Tibial artery (tissue), 4 donors: Measurements from ENCODE around the gene RC3H2.
"Not testable (repeated sequence)": the region's sequence is repeated elsewhere in the genome, so short reads cannot be mapped to it uniquely, and the experiment has no call there.

Experiments
- DNase-seq, 2 donors: peaks; one replicate each; pipeline ENCODE4 v3.0.0-alpha.2; 2019
- H3K27ac ChIP-seq, 2 donors: fragments of 200-600 bp; sonication (generic) in 1 of 2; 1 replicate in 1 of 2; 2 replicates in 1 of 2; pipeline ENCODE4 v1.5.1; 2018 to 2019; ENCODE audit warnings: mild to moderate bottlenecking in 1 of 2
- H3K27me3 ChIP-seq, 2 donors: fragments of 200-600 bp; sonication (generic) in 1 of 2; one replicate each; pipeline versions ENCODE4 v1.5.1 to v1.6.0; 2016 to 2019
- H3K36me3 ChIP-seq, 3 donors: fragments of 200-600 bp; sonication (generic) in 2 of 3; one replicate each; pipeline ENCODE4 v1.5.1; 2016 to 2019; ENCODE audit warnings: mild to moderate bottlenecking in 2 of 3
- H3K4me1 ChIP-seq, 4 donors: fragments of 200-600 bp; sonication (generic) in 2 of 4; 1 replicate in 3 of 4; 2 replicates in 1 of 4; pipeline ENCODE4 v1.5.1; 2016 to 2019
- H3K4me3 ChIP-seq, 2 donors: fragments of 200-600 bp; sonication (generic) in 1 of 2; 1 replicate in 1 of 2; 2 replicates in 1 of 2; pipeline ENCODE4 v1.5.1; 2018 to 2019; ENCODE audit warnings: mild to moderate bottlenecking in 2 of 2
- H3K9me3 ChIP-seq, 3 donors: fragments of 200-600 bp; sonication (generic) in 1 of 3; one replicate each; pipeline ENCODE4 v1.5.1; 2016 to 2019
- CTCF ChIP-seq, 2 experiments: fragments of 200-600 bp in 1 of 2; fragments of 450-650 bp in 1 of 2; IDR thresholded peaks; one replicate each; pipeline ENCODE4 v1.5.1; 2017 to 2019; ENCODE audit warnings: antibody characterized with exemption in 2 of 2, mild to moderate bottlenecking in 1 of 2, moderate library complexity in 1 of 2
- intact Hi-C: fragments of 100-400 bp; cut with DNase I; formaldehyde crosslinking; loops from one replicate; pipeline ENCODE4 v1.15.0; 2023; ENCODE audit warnings: low total_unique reads

The RC3H2 gene

DNA sequence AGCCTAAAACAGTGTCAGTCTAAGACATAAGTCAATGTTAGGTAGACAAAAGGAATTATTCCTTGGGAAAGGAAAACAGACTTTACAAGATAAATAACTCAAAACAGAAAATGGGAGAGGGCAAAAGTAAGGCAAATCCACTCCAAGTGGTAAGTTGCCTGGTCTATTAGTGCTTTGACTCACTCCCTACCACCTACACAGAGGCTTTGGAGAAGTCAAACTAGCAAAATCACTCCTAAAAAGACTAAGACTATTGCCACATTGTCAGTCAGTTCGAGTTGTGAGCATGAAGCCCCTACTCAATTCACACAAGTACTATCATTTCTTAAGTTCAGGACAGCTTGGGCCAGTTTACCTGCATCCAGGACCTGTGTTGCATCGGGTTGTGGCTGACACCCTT, 13.2 kb upstream of the RC3H2 start:
- Histone ChIP-seq H3K27ac (no peak overlapping the region), H3K36me3 (peaks cover 0 to 29% (median 18%) of the 10 kb centered on the region in 3 donors), H3K9me3 (no peaks in the 10 kb centered on the region), H3K27me3 (no peaks in the 10 kb centered on the region), H3K4me1 (peaks cover 0 to 6% (median 5%) of the 10 kb centered on the region in 4 donors), H3K4me3 (no peak overlapping the region)
- DNase-seq, result no peak
- intact Hi-C loops, result no loop called here
- TF ChIP-seq CTCF (IDR thresholded peaks at IDR 0.05), result no peak

- intact Hi-C loops, result no loop called here
- peaks cover 0 to 17% (median 16%) of the 10 kb centered on the region in 4 donors for H3K4me1 ChIP-seq
- no peaks in the 10 kb centered on the region for H3K27me3 ChIP-seq
- peak within 1 kb of the TSS; percentile 70 to 73 for H3K27ac ChIP-seq
- peak; percentile 69 to 83 for DNase-seq
- peaks cover 12 to 22% (median 18%) of the 10 kb centered on the region in 3 donors for H3K36me3 ChIP-seq
- no peaks in the 10 kb centered on the region for H3K9me3 ChIP-seq
- no peak for TF ChIP-seq CTCF (IDR thresholded peaks at IDR 0.05)
- peak within 1 kb of the TSS; percentile 60 to 76 for H3K4me3 ChIP-seq
Measured at GRCh38 chr9:122912964-122913673, 8.0 kb upstream of the RC3H2 start, which contains the start of gene ZBTB6. ZBTB6 (minus strand) TSS chr9:122913323; CDS start chr9:122912072, 1,251 bp downstream.

DNA sequence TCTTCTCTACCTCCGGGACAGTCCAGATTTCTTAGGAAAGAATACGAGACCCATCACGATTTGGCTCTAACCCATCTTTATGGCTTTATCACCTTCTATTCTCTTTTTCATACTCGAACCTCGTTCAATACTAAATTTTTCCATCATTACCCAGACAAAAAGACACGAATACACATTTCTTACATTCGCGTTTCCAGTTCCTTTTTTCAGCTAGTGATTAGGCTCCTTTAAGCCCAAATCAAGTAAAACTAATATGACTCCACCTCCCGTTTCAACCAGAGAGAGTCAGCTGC, 7.5 kb upstream of the RC3H2 start:
- no peak for TF ChIP-seq CTCF (IDR thresholded peaks at IDR 0.05)
- Histone ChIP-seq H3K9me3 (no peaks in the 10 kb centered on the region), H3K4me3 (peak overlapping the region; percentile 60 to 76), H3K27me3 (no peaks in the 10 kb centered on the region), H3K27ac (peak overlapping the region; percentile 70 to 73), H3K4me1 (peaks cover 0 to 17% (median 16%) of the 10 kb centered on the region in 4 donors), H3K36me3 (peaks cover 12 to 22% (median 18%) of the 10 kb centered on the region in 3 donors)
- intact Hi-C loops, result no loop called here
- DNase-seq, result no peak

- H3K27ac ChIP-seq, result peak overlapping the region in 1 of 2 donors; percentile 97
Measured at GRCh38 chr9:122906122-122906521, 963 bp upstream of the RC3H2 start.

DNA sequence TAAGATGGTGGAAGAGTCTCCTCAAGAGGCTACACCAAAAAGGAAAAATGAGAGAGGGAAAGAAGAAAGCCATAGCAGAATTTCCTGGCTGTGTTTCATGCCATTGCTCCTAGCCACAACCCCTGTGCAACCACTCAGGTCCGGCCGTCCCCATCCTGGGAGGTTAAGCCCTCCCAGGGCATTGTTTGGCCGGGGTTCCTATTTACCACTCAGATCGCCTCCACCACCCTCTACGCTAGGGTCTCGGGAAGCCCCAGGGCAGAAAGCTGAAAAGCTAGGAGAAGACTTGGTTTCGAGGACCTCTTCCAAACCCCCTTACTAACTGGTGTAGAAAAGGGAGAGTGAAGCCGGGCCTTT, 715 bp downstream of the RC3H2 start:
- intact Hi-C loops, result loop anchor here (5.0 kb wide), 1 partner anchor 88 kb away; no protein-coding TSS in a partner anchor
- no peak for TF ChIP-seq CTCF (IDR thresholded peaks at IDR 0.05)
- Histone ChIP-seq H3K4me1 (peaks cover 0 to 46% (median 13%) of the 10 kb centered on the region in 4 donors), H3K36me3 (peaks cover 0 to 4% (median 0%) of the 10 kb centered on the region in 3 donors), H3K27ac (peak overlapping the region; percentile 96 to 97), H3K27me3 (no peaks in the 10 kb centered on the region), H3K9me3 (no peaks in the 10 kb centered on the region), H3K4me3 (peak overlapping the region; percentile 81 to 94)
- peak; percentile 46 to 69 for DNase-seq

More at GRCh38 chr9:122906122-122906521, 963 bp upstream of the RC3H2 start:
- H3K27me3 ChIP-seq, intact Hi-C loops, DNase-seq, H3K9me3 ChIP-seq, H3K4me3 ChIP-seq: not testable (repeated sequence)
- Histone ChIP-seq H3K36me3 (peaks cover 11 to 16% (median 15%) of the 10 kb centered on the region in 3 donors), H3K4me1 (peaks cover 0 to 30% (median 12%) of the 10 kb centered on the region in 4 donors)

DNA sequence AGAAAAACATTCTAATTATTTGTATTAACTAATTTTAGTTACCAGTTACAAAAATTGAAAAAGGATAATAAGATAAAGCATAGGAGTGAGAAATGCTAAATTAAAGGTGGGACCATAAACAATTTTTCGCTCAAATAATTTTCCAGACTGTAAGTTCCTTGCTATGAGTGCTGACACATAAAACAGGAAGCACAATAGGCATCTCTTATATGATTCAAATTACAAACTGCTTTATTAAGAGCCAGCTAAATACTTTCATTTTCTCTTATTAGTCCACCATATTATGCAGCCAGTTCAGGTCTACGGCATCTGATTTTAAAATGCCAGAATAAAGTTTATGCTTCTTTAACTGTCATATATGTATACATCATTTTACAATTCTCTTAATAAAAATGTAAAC, 4.4 kb downstream of the RC3H2 start:
- Histone ChIP-seq H3K4me3 (no peak overlapping the region), H3K4me1 (peaks cover 0 to 58% (median 15%) of the 10 kb centered on the region in 4 donors), H3K36me3 (peaks cover 0 to 8% (median 0%) of the 10 kb centered on the region in 3 donors), H3K27me3 (no peaks in the 10 kb centered on the region), H3K27ac (peak overlapping the region in 1 of 2 donors; percentile 7), H3K9me3 (no peaks in the 10 kb centered on the region)
- no peak for DNase-seq
- intact Hi-C loops, result loop anchor here (5.0 kb wide), 1 partner anchor 92 kb away; no protein-coding TSS in a partner anchor
- no peak for TF ChIP-seq CTCF (IDR thresholded peaks at IDR 0.05)
